Caco-2 (cell line): ENCODE results near the gene BRD3OS. TPM values are rescaled to one million over a fixed set of nuclear protein-coding genes. Genes with fewer than 3 reads are reported as not detected.

Experiments used
- BruUV-seq: library from RNA; stranded (reverse); fragments of 400-500 nt; replicated peaks from 2 replicates; lab custom pipeline; 2021; lab: Mats Ljungman, UMichigan
- CTCF ChIA-PET: fragments of 300-600 bp; sonication (Branson Sonifier 250); formaldehyde crosslinking; loops from one replicate; lab custom pipeline; 2022; ENCODE audit warnings: antibody characterized with exemption; lab: Charles Lee
- POLR2A ChIA-PET: fragments of 300-600 bp; sonication (Branson Sonifier 250); formaldehyde crosslinking; loops from one replicate; lab custom pipeline; 2022; ENCODE audit warnings: antibody characterized with exemption; lab: Charles Lee
- DNase-seq, 2 experiments: peaks; one replicate each; pipeline versions ENCODE4 v3.0.0 to v3.0.0-alpha.2; 2020 to 2022
- H3K27me3 ChIP-seq: replicated peaks from 2 replicates; pipeline ENCODE4 v1.6.0; 2011; ENCODE audit warnings: low read length; ENCODE audit not compliant: control insufficient read depth, insufficient read depth
- H3K36me3 ChIP-seq: 2 replicates; pipeline ENCODE4 v1.5.1; 2011; ENCODE audit warnings: low read length; ENCODE audit not compliant: control insufficient read depth, insufficient read depth
- H3K4me1 ChIP-seq: fragments of 250-450 bp; sonication (Bioruptor Pico); 2 replicates; pipeline ENCODE4 v1.5.1; 2020; ENCODE audit warnings: mild to moderate bottlenecking
- H3K4me3 ChIP-seq: 2 replicates; pipeline ENCODE4 v1.5.1; 2011; ENCODE audit warnings: low read depth, mild to moderate bottlenecking, control low read depth, low read length
- H3K9me3 ChIP-seq: fragments of 250-450 bp; sonication (Bioruptor Pico); 2 replicates; pipeline ENCODE4 v1.5.1; 2020; ENCODE audit warnings: mild to moderate bottlenecking, moderate library complexity
- H3K27ac Mint-ChIP-seq: one replicate; pipeline ENCODE4 v1.8.0; 2022; ENCODE audit warnings: mixed read lengths; ENCODE audit not compliant: unreplicated experiment
- H3K27me3 Mint-ChIP-seq: one replicate; pipeline ENCODE4 v1.8.0; 2022; ENCODE audit warnings: mixed read lengths; ENCODE audit not compliant: insufficient read depth, unreplicated experiment
- H3K36me3 Mint-ChIP-seq: one replicate; pipeline ENCODE4 v1.8.0; 2022; ENCODE audit warnings: mild to moderate bottlenecking, mixed read lengths; ENCODE audit not compliant: insufficient read depth, unreplicated experiment
- H3K4me1 Mint-ChIP-seq: one replicate; pipeline ENCODE4 v1.8.0; 2022; ENCODE audit warnings: low read depth, mixed read lengths; ENCODE audit not compliant: unreplicated experiment
- H3K4me3 Mint-ChIP-seq: one replicate; pipeline ENCODE4 v1.8.0; 2022; ENCODE audit warnings: mild to moderate bottlenecking, moderate library complexity, mixed read lengths; ENCODE audit not compliant: unreplicated experiment
- H3K9me3 Mint-ChIP-seq: one replicate; pipeline ENCODE4 v1.8.0; 2022; ENCODE audit warnings: mixed read lengths; ENCODE audit not compliant: unreplicated experiment
- intact Hi-C: fragments of 100-400 bp; cut with micrococcal nuclease; formaldehyde crosslinking; loops from one replicate; pipeline ENCODE4 v1.10.0; 2022; ENCODE audit not compliant: unreplicated experiment
- total RNA-seq: library from RNA; stranded (reverse); gene quantifications from 2 replicates; pipeline ENCODE4 v1.2.3, GENCODE V29; 2022
- TF ChIP-seq, protein P1 (sequence below), 2 experiments: fragments of 200-600 bp in 1 of 2; IDR thresholded peaks; 1 replicate in 1 of 2; 2 replicates in 1 of 2; pipeline versions ENCODE4 v1.5.1 to v1.8.0; 2011 to 2022; ENCODE audit warnings: antibody characterized with exemption in 1 of 2, control low read depth in 1 of 2, inconsistent platforms in 1 of 2, low read depth in 1 of 2, low read length in 1 of 2, mild to moderate bottlenecking in 1 of 2, moderate library complexity in 1 of 2; ENCODE audit not compliant: insufficient read depth in 1 of 2, severe bottlenecking in 1 of 2, unreplicated experiment in 1 of 2

The BRD3OS gene
- total RNA-seq, 1 experiment from 2014 or later, result 9.4 TPM

DNA sequence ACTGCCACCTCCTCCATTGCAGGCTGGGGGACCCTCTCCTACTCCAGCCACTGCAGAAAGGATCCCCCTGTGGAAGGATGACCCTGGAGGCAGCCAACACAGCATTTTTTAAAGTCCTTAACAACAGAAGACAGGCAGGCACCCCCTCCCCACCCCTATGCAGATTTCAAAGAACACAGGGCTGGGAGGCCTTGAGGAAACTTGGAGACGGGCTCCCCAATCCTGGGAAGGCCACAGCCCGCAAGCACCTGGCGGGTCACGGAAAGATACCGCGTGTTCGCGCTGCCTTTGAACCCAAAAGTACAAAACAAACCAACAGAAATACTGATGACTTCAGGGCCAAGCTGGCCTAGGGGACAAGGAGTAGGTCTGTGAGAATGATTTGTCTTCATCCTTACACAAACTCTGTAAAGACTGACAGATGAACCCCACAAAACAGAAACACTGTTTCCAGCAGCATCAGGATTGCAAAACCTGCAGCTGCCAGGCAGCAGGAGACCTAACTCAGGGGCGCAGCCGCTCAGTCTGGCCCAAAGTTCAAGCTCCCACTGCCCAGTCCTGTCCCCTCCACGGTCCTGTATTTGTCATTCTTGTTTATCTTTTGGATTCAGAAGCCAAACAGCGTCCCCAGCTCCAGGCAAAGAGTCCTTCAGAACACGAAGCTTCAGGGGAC is 46.9 kb upstream of the BRD3OS start:
- no TSS peak for BruUV-seq
- Histone ChIP-seq H3K36me3 (no peaks in the 10 kb centered on the region), H3K4me3 (no peak overlapping the region), H3K9me3 (no peaks in the 10 kb centered on the region), H3K4me1 (peaks cover 45% of the 10 kb centered on the region), H3K27me3 (no peaks in the 10 kb centered on the region)
- Mint-ChIP-seq H3K4me3 (no peak overlapping the region), H3K27ac (no peak overlapping the region), H3K36me3 (peaks cover 24% of the 10 kb centered on the region), H3K27me3 (no peaks in the 10 kb centered on the region), H3K4me1 (peaks cover 29% of the 10 kb centered on the region), H3K9me3 (no peaks in the 10 kb centered on the region)
- TF ChIP-seq, protein P1, sequence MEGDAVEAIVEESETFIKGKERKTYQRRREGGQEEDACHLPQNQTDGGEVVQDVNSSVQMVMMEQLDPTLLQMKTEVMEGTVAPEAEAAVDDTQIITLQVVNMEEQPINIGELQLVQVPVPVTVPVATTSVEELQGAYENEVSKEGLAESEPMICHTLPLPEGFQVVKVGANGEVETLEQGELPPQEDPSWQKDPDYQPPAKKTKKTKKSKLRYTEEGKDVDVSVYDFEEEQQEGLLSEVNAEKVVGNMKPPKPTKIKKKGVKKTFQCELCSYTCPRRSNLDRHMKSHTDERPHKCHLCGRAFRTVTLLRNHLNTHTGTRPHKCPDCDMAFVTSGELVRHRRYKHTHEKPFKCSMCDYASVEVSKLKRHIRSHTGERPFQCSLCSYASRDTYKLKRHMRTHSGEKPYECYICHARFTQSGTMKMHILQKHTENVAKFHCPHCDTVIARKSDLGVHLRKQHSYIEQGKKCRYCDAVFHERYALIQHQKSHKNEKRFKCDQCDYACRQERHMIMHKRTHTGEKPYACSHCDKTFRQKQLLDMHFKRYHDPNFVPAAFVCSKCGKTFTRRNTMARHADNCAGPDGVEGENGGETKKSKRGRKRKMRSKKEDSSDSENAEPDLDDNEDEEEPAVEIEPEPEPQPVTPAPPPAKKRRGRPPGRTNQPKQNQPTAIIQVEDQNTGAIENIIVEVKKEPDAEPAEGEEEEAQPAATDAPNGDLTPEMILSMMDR (IDR thresholded peaks at IDR 0.05; ENCODE audit: insufficient read depth in 1 of 2, low read depth in 1 of 2, low read length in 1 of 2, severe bottlenecking in 1 of 2, unreplicated experiment in 1 of 2), result no peak
- CTCF ChIA-PET, result interaction anchor here (0.6 kb wide), 1 partner anchor 16 kb away, joined by 3 read pairs; no protein-coding TSS in a partner anchor
- POLR2A ChIA-PET, result no interaction called here
- no peak for DNase-seq
- intact Hi-C loops, result no loop called here

DNA sequence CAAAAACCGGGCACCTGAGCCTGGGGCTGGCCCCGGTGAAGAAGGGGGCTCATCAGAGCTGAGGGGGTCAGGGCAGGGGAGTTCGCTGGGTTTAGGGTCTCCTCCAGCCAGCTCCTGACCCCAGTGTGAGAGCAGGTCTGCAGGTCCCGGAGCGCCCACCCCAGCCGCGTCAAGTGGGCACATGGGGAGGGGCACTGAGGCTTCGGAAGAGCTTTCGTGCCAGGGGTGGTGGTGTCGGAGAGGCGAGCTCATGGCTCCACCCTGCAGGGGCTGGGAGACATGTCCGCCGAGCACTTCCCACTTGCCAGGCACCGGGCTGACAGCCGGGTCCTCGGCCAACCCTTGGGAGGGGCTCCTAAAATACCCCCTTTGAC is 46.4 kb upstream of the BRD3OS start:
- TF ChIP-seq, protein P1 (IDR thresholded peaks at IDR 0.05; ENCODE audit: insufficient read depth in 1 of 2, low read depth in 1 of 2, low read length in 1 of 2, severe bottlenecking in 1 of 2, unreplicated experiment in 1 of 2), result no peak
- Mint-ChIP-seq H3K9me3 (no peaks in the 10 kb centered on the region), H3K4me3 (no peak overlapping the region), H3K27ac (peak overlapping the region; percentile 80), H3K4me1 (peaks cover 24% of the 10 kb centered on the region), H3K36me3 (peaks cover 24% of the 10 kb centered on the region), H3K27me3 (no peaks in the 10 kb centered on the region)
- Histone ChIP-seq H3K4me3 (no peak overlapping the region), H3K4me1 (peaks cover 39% of the 10 kb centered on the region), H3K9me3 (no peaks in the 10 kb centered on the region), H3K27me3 (no peaks in the 10 kb centered on the region), H3K36me3 (no peaks in the 10 kb centered on the region)
- CTCF ChIA-PET, result interaction anchor here (0.6 kb wide), 1 partner anchor 16 kb away, joined by 3 read pairs; no protein-coding TSS in a partner anchor
- BruUV-seq, result no TSS peak
- POLR2A ChIA-PET, result no interaction called here
- intact Hi-C loops, result no loop called here
- DNase-seq, result no peak

DNA sequence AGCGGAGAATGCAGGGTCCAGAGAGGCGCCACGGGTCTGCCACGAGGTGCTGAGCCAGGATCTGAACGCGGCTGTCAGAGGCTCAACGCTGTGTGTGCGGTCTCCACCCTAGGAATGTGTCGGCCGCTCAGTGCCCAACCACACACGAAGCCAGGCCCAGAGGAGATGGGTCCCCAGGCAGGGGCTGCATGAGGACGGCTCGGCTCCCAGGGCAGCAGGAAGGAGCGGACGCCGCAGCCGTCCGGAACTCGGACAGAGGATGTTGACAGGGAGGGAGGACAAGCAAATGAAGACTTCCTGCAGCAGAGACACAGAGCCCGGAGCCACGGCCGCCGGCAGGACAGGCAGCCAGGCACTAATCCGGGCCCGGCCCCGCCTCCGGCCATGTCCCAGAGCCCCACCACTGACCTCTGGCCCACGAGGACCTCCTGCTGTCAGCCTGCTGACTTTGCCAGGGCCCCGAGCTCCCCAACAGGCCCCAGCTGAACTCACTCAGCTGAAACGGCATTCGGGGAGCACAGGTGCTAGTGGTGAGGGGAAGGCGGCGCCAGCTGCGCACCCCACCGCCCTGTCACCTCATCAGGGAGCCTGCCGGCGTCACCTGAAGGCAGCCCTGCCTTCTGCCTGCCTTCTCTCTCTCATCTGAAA is 45.9 kb upstream of the BRD3OS start:
- H3K4me3 ChIP-seq, result no peak overlapping the region
- BruUV-seq, result no TSS peak

More for the DNA sequence above, 45.9 kb upstream of the BRD3OS start:
- peaks cover 23% of the 10 kb centered on the region for H3K4me1 Mint-ChIP-seq
- ChIA-PET CTCF (interaction anchor here (0.6 kb wide), 1 partner anchor 17 kb away, joined by 3 read pairs; no protein-coding TSS in a partner anchor), POLR2A (no interaction called here)
- Histone ChIP-seq H3K9me3 (no peaks in the 10 kb centered on the region), H3K4me1 (peaks cover 34% of the 10 kb centered on the region), H3K36me3 (no peaks in the 10 kb centered on the region), H3K27me3 (no peaks in the 10 kb centered on the region)
- H3K27me3 Mint-ChIP-seq, result no peaks in the 10 kb centered on the region
- H3K36me3 Mint-ChIP-seq, result peaks cover 24% of the 10 kb centered on the region
- TF ChIP-seq, protein P1 (IDR thresholded peaks at IDR 0.05; ENCODE audit: insufficient read depth in 1 of 2, low read depth in 1 of 2, low read length in 1 of 2, severe bottlenecking in 1 of 2, unreplicated experiment in 1 of 2), result no peak
- intact Hi-C loops, result no loop called here
- peak overlapping the region; percentile 80 for H3K27ac Mint-ChIP-seq
- no peak overlapping the region for H3K4me3 Mint-ChIP-seq
- no peaks in the 10 kb centered on the region for H3K9me3 Mint-ChIP-seq
- DNase-seq, result no peak
